Islet of Langerhans (tissue), 1 donor: ENCODE measurements around the gene ZNF648.
A peak's percentile ranks its signal among the peaks of the same experiment; 100 is the strongest.
"Not testable (repeated sequence)": the region's sequence is repeated elsewhere in the genome, so short reads cannot be mapped to it uniquely, and the experiment has no call there.

Experiments
- FAIRE-seq: peaks from one replicate; lab custom pipeline; 2011; peaks lifted over from hg19 to GRCh38; lab: Jason Lieb, UNC

The ZNF648 gene

DNA sequence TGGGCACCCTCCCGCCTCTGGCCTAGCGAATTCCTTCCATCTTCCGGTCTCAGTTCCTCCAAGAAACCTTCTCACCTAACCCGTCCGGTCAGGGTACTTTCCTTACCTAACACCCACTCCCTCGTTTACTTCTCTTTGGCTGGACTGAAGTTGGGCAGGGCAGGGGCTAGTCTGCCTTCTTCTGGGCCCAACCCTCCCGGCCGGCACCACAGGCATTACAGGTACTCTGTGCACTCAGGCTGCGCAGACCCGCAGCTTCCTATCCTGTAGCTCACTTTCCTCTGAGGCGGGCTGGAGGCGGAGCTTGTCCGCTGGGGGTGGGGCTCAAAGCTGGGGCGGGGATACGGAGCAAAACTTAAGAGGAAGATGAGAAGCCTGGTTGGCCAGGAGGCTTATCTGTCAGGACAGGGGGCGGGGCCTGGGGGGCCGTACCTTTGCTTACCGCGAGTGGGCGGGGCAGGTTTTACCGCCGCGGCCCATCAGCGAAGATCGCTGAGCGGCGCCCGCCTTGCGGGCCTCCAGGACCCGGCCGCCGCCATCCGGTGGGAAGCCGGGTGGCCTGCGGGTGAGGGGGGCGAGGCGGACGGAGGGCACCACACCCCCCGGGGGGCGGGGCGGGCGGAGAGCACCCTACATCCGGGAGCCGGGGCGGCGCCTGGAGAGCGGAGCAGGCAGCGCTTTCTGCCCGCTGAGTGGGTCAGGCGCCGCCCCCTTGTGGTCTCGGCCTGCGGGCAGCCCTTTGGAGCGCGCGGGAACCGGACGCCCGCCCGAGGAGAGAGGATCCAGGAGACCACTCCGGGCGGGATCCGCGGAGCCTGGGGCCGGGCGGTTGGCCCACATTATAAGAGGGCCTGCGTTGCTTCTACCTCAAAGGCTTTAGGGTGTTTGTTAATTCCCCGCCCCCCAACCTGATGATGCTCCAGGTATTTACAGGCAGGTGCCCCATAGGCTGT is 31.9 kb downstream of the ZNF648 start:
- FAIRE-seq: peak; percentile 96

- FAIRE-seq: no peak
Measured at GRCh38 chr1:182029002-182029378, 32.5 kb downstream of the ZNF648 start.

- no peak for FAIRE-seq
Measured at GRCh38 chr1:182015360-182015759, 46.2 kb downstream of the ZNF648 start.

GRCh38 chr1:182010800-182011370 is 50.6 kb downstream of the ZNF648 start:
- FAIRE-seq: not testable (repeated sequence)

GRCh38 chr1:182005398-182005797 is 56.1 kb downstream of the ZNF648 start:
- not testable (repeated sequence) for FAIRE-seq

- FAIRE-seq: no peak
Measured at GRCh38 chr1:182004601-182005000, 56.9 kb downstream of the ZNF648 start.
